ENCODE data around the gene ZFP69. TPM values are rescaled to one million over a fixed set of nuclear protein-coding genes. Genes with fewer than 3 reads are reported as not detected.
A peak's percentile ranks its signal among the peaks of the same experiment; 100 is the strongest.
"Not testable (repeated sequence)": the region's sequence is repeated elsewhere in the genome, so short reads cannot be mapped to it uniquely, and the experiment has no call there.

Gene ZFP69
- total RNA-seq, 1 donor from 2014 or later: 2.8 TPM

DNA sequence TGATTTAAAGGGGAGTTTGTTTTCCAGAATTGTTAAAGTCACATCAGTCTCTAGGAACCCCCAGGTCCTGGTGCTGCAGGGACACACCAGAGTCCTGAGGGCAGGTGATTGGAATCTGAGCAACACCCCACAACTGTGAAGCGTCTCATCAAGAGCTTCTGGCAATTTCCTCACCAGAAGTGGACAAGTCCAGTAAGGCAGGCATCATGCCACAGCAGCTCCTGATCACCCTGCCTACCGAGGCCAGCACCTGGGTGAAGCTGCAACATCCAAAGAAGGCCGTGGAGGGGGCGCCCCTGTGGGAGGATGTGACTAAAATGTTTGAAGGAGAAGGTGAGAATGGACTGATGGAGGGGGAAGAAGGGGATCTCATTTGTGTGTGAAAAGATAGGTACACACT lies 2.1 kb downstream of the ZFP69 start:
- Histone ChIP-seq H3K4me3 (no peak overlapping the region), H3K27me3 (no peaks in the 10 kb centered on the region), H3K27ac (no peak overlapping the region), H3K4me1 (peaks cover 8% of the 10 kb centered on the region), H3K9me3 (peaks cover 15% of the 10 kb centered on the region), H3K36me3 (no peaks in the 10 kb centered on the region)
- no peak for DNase-seq
- intact Hi-C loops (cut with DNase I): no loop called here
- no peak for TF ChIP-seq CTCF (IDR thresholded peaks at IDR 0.05)
- ATAC-seq: no peak

GRCh38 chr1:40495315-40495903 lies 18.3 kb downstream of the ZFP69 start:
- no peak overlapping the region for H3K27ac ChIP-seq
- no peak overlapping the region for H3K4me3 ChIP-seq
- no peaks in the 10 kb centered on the region for H3K27me3 ChIP-seq
- DNase-seq (no peak), ATAC-seq (no peak)
- peaks cover 69% of the 10 kb centered on the region for H3K9me3 ChIP-seq
- intact Hi-C loops (cut with DNase I): no loop called here
- H3K4me1 ChIP-seq: no peaks in the 10 kb centered on the region
- H3K36me3 ChIP-seq: peaks cover 10% of the 10 kb centered on the region
- TF ChIP-seq CTCF (IDR thresholded peaks at IDR 0.05): no peak

- H3K27ac ChIP-seq; ATAC-seq; H3K36me3 ChIP-seq; H3K4me3 ChIP-seq; intact Hi-C loops (cut with DNase I); DNase-seq; H3K27me3 ChIP-seq; H3K4me1 ChIP-seq: not testable (repeated sequence)
- peaks cover 26% of the 10 kb centered on the region for H3K9me3 ChIP-seq
Measured at GRCh38 chr1:40502651-40503050, 25.6 kb downstream of the ZFP69 start.

DNA sequence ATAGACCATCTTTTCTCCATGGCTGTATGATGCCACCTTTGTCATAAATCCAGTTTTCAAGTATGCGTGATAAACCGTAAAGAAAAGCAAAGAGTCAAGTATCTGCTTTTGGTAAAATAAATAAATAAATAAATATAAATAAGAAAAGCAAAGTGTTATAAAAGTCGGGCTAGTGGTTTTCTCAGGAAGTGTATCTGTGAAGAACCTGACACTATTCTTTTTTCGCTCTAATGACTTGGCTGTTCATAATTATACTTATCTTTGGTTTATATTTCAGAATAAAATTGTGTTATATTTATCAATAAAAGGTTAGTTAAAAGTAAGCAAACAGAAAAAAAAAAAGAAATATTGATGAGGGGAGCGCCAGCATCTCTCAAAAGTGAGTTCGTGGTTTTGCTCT lies 30.9 kb downstream of the ZFP69 start:
- peak overlapping the region; percentile 89 for H3K4me3 ChIP-seq
- H3K27ac ChIP-seq: peak overlapping the region; percentile 73
- ATAC-seq (no peak), DNase-seq (no peak)
- TF ChIP-seq CTCF (IDR thresholded peaks at IDR 0.05): no peak
- peaks cover 6% of the 10 kb centered on the region for H3K9me3 ChIP-seq
- H3K36me3 ChIP-seq: no peaks in the 10 kb centered on the region
- H3K4me1 ChIP-seq: peaks cover 12% of the 10 kb centered on the region
- H3K27me3 ChIP-seq: no peaks in the 10 kb centered on the region
- intact Hi-C loops (cut with DNase I): no loop called here

GRCh38 chr1:40508375-40509341 lies 31.6 kb downstream of the ZFP69 start, which contains the start of gene EXO5:
Gene EXO5 (plus strand): TSS chr1:40508767. CDS start chr1:40514545, 5,778 bp downstream.
- H3K36me3 ChIP-seq: no peaks in the 10 kb centered on the region
- H3K27ac ChIP-seq: peak within 1 kb of the TSS; percentile 73
- peaks cover 6% of the 10 kb centered on the region for H3K9me3 ChIP-seq
- TF ChIP-seq CTCF (IDR thresholded peaks at IDR 0.05): no peak
- H3K4me3 ChIP-seq: peak within 1 kb of the TSS; percentile 89
- no peaks in the 10 kb centered on the region for H3K27me3 ChIP-seq
- intact Hi-C loops (cut with DNase I): no loop called here
- H3K4me1 ChIP-seq: peaks cover 12% of the 10 kb centered on the region
- ATAC-seq (peak; percentile 100), DNase-seq (peak; percentile 93)

- TF ChIP-seq CTCF (IDR thresholded peaks at IDR 0.05): no peak
- intact Hi-C loops (cut with DNase I): no loop called here
- no peaks in the 10 kb centered on the region for H3K9me3 ChIP-seq
Measured at GRCh38 chr1:40519517-40519916, 42.4 kb downstream of the ZFP69 start.

More at GRCh38 chr1:40519517-40519916, 42.4 kb downstream of the ZFP69 start:
- H3K4me3 ChIP-seq: no peak overlapping the region
- H3K4me1 ChIP-seq: no peaks in the 10 kb centered on the region
- DNase-seq (no peak), ATAC-seq (no peak)
- H3K36me3 ChIP-seq: peaks cover 4% of the 10 kb centered on the region
- H3K27me3 ChIP-seq: no peaks in the 10 kb centered on the region
- H3K27ac ChIP-seq: no peak overlapping the region

Measured in upper lobe of right lung (tissue), 1 donor.